SK-N-MC (cell line): ENCODE measurements around the gene DAP3.

Experiments used
- EZH2 ChIP-seq: fragments of 200-600 bp; sonication (generic); IDR thresholded peaks from one replicate; pipeline ENCODE4 v1.6.1; 2017; ENCODE audit warnings: antibody characterized with exemption
- POLR2AphosphoS5 ChIP-seq: IDR thresholded peaks from 2 replicates; pipeline ENCODE4 v1.6.1; 2012; ENCODE audit warnings: mild to moderate bottlenecking, low read depth, low read length, borderline replicate concordance

GRCh38 chr1:155645034-155645598 is 43.8 kb upstream of the DAP3 start:
- TF ChIP-seq EZH2 = no peak
- no peak for TF ChIP-seq POLR2AphosphoS5
